ENCODE results near the gene UBE2J2.

The UBE2J2 gene

GRCh38 chr1:1239614-1240347 is 33.9 kb downstream of the UBE2J2 start:
- DNase-seq (ENCODE audit: low read depth) = no peak

- no peak for DNase-seq (ENCODE audit: low read depth)
Measured at GRCh38 chr1:1239227-1239613, 34.4 kb downstream of the UBE2J2 start.

- no peak for DNase-seq (ENCODE audit: low read depth)
Measured at GRCh38 chr1:1238702-1239178, 34.9 kb downstream of the UBE2J2 start.

DNA sequence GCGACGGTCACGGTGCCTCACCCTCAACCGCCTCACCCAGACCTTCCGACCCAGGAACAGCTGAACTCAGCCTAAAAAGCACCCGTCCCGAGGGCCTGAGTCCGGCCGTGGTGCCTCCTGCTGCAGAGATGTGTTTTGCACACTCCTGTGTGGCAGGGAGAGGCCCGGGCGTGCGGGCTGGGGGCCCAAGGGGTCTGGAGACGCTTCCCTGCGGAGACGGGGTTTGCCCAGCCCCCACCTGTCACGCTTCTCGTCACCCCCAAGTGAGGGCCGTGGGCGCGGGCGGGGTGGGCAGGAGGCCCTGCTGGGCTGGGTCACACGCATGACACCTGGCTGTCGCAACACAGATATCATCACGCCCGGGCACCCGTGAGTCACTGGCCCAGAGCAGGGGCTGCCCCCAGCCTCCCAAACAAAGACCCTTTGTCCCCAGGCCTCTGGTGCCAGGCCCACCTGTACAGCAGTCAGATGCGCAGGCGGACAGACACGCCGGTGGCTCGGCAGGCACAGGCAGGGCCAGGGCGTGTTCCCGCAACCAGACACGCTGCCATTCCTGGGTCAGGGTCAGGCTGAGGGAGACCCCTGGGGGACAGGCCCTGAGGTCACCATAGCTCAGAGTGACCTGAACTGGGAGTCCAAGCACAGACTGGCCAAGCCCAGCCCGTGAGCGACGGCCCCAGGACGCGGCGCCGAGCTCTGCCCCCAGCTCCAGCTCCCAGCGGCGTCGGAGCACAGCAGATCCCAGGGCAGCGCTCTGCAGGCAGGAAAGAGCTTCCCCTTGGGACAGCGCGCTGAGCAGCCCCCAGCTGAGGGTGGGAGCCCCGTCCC is 35.6 kb downstream of the UBE2J2 start:
- DNase-seq (ENCODE audit: low read depth) = no peak

DNA sequence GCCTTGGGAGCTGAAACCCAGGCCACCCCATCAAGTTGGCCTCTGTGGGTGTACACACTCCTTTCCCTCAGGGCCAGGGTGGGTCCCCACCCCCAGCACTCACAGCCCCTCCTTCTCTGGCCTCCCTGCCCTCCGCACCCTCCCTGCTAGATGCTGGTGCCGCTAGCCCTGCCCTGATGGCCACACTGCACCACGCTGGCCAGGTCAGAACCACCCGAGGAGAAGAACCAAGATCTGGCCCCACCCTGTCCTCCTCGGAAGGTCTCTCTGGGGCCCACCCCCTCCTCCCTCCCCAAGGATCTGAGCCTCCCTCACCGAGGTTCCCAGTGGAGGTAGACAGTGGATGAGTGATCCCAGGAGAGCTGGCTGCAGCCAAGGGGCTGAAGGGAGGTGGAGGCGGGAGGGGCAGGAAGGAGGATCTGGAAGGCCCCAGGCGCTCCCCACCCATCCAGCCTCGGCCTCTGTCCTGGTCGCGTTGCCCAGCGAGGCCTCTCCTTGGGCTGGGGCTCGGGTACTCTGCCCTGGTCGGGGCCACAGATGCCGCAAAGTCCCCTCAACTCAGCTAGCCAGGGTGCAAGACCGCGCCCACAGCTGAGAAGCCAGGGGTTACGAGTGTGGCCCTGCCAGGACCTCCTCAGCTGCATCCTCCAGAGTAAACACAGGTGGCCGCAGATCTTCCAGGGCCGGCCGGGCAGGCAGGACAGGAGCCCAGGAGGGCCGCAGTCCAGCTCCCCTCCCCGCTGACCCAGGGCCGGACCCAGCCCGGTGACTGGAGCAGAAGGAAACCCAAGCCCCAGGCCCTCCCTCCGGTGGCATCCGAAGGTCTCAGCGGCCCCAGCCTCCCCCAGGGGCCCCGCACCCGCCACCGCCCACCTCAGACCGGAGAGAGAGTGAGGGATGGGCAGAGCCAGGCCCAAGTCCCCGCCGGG is 36.4 kb downstream of the UBE2J2 start:
- no peak for DNase-seq (ENCODE audit: low read depth)

GRCh38 chr1:1236176-1236763 is 37.4 kb downstream of the UBE2J2 start:
- DNase-seq (ENCODE audit: low read depth) = no peak

DNA sequence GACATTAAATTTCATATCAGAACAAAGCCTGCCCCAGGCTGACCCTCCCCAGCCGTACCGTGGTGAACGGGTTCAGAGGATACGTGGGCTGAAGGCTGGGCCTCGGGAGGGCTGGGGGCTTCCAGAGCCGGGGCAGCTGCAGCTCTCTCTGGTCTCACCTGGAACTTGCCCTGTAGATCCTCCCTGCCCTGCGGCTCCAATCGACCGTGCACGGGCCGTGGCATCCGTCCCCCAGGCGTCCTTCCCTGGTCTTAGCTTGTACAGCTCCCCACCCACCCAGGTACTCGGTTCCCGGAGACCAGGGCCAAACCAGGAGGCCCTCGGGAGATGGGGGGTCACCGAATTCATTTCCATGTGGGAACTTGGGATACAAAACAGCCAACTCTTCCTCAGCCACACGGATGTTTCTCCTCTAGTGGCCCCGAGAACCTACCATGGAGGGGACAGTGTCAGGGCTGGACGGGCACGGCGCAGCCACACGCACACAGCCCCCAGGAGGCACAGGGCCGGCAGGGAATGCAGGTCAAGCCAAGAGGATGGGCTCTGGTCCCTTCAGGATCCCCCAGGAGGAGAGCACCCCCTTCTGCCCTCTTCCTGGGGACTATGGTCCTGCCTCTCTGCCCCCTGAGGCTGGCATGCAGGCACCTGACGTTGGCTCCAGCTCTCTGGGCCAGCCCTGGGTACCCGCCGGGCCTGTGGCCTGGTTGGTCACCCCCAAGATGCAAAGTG is 38.5 kb downstream of the UBE2J2 start:
- DNase-seq (ENCODE audit: low read depth) = no peak

DNA sequence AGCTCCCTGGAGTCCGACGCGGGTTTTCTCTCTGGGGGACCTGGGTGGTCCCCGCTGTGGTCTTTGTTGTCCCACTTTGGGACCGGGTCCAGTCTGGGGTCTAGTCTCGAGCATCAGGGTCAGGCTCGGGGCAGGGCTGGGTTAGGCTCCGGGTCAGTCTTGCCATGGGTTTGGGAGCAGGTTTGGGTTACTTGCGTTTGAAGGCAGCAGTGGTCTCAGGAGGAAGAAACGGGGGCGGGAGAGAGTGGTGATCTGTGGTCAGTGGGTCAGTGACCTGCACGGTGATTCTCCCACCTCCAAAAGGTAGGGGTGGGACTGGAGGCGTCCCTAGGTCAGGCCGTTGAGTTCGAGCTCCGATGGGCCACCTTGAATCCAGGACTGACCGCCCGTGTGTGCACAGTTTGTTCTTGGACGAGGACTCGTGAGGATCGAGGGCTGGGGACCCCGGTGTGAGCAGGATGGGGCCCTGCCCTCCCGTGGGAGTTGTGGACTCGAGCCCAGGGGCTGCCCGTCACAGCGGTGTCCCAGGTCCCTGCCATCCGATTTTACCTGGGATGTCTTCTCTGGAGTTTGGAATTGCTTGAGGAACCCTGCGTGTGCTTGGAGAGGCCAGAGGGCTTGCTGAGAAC is 39.4 kb downstream of the UBE2J2 start:
- DNase-seq (ENCODE audit: low read depth) = no peak

DNA sequence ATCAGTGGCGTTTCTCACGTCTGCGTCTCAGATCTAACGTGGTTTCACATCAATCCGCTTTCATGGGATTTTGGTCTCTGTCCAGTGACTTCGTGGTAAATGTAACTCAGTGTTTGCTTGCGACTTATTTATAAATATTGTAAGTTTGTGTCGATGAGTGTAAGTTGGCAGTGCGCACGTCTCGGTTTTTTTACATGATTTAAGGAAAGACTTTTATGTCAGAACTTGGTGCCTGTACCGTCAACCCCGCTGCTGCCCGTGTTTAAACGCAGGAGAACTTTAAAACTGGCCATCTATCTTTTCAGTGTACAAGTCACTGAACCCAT is 40.1 kb downstream of the UBE2J2 start:
- DNase-seq (ENCODE audit: low read depth) = no peak

DNA sequence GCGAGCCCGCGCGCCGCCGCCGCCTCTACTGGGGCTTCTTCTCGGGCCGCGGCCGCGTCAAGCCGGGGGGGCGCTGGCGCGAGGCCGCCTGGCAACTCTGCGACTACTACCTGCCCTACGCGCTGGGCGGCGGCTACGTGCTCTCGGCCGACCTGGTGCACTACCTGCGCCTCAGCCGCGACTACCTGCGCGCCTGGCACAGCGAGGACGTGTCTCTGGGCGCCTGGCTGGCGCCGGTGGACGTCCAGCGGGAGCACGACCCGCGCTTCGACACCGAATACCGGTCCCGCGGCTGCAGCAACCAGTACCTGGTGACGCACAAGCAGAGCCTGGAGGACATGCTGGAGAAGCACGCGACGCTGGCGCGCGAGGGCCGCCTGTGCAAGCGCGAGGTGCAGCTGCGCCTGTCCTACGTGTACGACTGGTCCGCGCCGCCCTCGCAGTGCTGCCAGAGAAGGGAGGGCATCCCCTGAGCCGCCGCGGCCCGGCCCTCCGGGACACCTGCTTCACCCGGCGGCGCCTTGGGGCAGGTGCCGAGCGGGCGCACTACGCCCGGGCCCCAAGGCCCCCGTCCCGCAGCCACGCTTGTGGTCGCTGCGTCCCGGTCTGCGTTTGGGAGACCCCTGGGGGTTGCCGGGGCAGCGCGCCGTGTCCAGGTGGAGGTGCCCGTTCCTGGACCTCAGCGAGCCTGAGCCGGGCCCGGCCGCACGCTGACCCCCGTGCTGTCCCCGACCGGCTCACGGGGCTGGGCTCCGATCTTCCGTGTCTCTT is 40.7 kb downstream of the UBE2J2 start:
- DNase-seq (ENCODE audit: low read depth) = no peak

DNA sequence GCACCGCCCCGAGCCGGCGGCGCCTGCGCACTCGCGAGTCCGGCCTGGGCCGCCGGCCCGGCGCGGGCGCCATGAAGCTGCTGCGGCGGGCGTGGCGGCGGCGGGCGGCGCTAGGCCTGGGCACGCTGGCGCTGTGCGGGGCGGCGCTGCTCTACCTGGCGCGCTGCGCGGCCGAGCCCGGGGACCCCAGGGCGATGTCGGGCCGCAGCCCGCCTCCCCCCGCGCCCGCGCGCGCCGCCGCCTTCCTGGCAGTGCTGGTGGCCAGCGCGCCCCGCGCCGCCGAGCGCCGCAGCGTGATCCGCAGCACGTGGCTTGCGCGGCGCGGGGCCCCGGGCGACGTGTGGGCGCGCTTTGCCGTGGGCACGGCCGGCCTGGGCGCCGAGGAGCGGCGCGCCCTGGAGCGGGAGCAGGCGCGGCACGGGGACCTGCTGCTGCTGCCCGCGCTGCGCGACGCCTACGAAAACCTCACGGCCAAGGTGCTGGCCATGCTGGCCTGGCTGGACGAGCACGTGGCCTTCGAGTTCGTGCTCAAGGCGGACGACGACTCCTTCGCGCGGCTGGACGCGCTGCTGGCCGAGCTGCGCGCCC is 41.4 kb downstream of the UBE2J2 start, which contains the start of gene B3GALT6:
TSS of gene B3GALT6 (plus strand) at position 30 of the 588 bp plus-strand sequence. CDS start at position 72, 42 bp downstream.
- no peak for DNase-seq (ENCODE audit: low read depth)

DNA sequence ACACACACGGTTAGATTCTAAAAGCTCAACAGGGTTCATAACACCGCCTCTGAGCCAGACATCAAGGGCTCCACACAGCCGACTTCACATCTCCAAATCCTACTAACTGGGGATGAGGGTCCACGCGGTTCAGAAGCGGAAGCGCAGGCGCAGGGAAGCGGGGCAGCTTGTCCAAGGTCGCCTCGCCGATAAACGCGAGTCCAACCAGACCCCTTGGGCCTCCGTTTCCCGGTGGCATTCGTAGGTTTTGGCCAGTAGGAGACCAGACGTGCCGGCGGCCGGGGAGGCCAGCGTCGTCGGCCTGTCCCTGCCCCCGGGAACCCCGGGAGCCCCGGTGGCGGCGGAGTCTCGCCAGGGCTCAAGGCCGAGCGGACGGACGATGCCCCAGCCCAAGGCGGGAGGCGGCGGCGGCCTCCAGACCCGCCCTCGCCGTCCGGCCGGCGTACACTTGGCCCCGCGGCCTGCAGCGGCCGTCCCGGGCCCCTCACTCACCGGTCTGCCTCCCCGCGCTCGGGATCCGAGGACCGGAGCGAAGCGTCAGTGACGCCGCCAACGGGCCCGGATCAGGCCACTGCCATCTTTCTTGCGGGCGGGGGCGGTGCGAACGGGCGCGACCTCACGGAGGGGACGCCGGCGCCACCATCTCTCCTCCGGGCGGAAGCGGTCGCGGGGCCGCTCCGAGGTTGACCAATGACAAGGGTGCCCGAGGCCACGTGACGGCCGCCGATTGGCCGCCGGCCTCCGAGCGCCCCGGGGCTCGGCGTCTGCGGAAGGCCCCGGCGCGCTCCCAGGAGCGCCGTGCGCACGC is 42.0 kb downstream of the UBE2J2 start, which contains the start of gene SDF4:
TSS of gene SDF4 (minus strand) at position 602 of the 808 bp plus-strand sequence. CDS start 3,229 bp downstream, outside the sequence.
- DNase-seq (ENCODE audit: low read depth) = peak; percentile 67

DNA sequence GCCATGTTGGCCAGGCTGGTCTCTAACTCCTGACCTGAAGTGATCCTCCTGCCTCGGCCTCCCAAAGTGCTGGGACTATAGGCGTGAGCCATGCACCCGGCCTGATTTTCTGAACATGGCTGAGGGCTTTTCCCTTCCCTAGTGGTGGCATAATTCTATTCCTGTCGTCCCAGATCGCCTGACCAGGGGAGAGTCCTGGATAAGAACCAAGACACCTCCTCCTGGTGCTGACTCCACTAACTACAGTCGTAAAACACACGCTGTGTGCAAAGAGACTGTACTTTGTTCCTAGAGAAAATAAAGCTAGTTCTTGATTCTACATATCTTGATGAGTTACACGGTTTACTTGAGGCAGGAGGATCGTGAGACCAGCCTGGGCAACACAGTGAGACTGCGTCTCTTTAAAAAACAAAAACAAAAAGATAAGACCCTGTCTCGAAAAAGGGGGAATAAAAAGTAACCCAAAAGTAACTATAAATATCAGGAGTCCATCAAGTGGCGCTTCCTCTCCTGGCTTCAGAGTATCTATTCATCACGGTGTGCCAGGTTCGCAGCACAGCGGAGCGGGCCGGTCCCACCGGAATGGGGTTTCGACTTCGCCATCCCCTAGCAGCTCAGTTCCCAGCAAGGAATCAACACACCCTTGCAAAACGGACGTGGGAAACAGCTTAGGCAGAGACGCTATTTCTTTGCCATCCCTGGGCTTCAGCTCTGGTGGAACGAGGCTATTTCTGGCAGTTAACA is 42.8 kb downstream of the UBE2J2 start:
- peak; percentile 49 for DNase-seq (ENCODE audit: low read depth)

DNA sequence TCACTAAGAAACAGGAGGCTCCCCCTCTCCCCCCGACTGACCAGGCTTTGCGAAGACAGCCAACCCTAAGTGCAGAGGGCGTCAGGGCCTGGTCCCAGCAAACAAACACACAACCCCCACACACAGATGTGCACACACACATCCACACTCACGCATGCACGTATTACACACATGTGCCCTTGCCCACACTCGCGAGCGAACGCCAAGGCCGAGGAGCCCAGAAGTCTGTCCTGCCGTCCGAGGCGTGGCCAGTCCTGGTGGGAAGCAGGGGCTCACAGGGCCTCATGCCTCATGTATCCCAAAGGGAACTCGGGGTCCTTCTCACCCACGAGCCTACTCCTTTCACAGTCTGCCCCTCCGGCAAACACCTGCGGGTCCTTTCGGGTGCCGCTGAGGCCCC is 43.9 kb downstream of the UBE2J2 start:
- no peak for DNase-seq (ENCODE audit: low read depth)

- no peak for DNase-seq (ENCODE audit: low read depth)
Measured at GRCh38 chr1:1228596-1229321, 44.9 kb downstream of the UBE2J2 start.

GRCh38 chr1:1228187-1228586 is 45.5 kb downstream of the UBE2J2 start:
- no peak for DNase-seq (ENCODE audit: low read depth)

- DNase-seq (ENCODE audit: low read depth) = no peak
Measured at GRCh38 chr1:1227386-1227785, 46.3 kb downstream of the UBE2J2 start.

Data from GM04503 (cell line).